Non-pigmented ciliary epithelial cell (primary cell): ENCODE results near the gene XYLT1.

Source experiments
- DNase-seq: peaks from one replicate; pipeline ENCODE4 v3.0.0-alpha.2; 2010; ENCODE audit warnings: low read depth

Gene XYLT1

DNA sequence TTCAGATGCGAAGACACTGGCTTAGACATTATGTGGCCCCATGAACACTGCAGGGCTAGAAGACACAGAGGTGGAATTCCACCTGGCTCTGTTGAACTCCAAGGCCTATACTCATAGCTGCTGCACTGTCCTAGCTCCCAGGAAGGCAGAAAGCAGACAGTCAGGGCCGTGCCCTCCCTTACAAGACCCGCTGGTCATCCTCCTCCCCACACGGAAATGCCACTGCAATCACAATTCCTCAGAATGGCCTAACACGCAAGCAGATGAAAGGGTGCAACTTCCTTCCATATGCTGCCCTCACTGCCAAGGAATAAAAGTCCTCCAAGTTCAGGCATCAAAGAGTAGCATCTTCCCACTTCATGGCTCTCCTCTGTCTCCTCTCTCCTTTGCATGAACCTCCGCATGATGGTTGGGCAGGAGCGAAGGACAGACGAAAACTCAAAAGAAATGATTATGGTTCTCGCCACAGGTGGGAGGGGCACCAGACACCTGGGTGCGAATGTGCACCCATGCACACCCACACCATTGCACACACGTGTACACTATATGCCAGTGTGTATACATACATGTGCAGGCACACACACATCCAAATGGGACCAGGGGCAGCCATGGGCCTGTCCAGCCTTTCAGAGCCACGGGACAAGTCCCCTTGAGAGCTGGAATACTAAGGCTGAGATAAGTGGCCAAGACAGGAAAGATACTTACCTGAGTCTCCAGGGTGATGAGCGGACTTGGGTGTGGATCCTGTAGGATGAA is 113.3 kb downstream of the XYLT1 start:
- DNase-seq = no peak

DNA sequence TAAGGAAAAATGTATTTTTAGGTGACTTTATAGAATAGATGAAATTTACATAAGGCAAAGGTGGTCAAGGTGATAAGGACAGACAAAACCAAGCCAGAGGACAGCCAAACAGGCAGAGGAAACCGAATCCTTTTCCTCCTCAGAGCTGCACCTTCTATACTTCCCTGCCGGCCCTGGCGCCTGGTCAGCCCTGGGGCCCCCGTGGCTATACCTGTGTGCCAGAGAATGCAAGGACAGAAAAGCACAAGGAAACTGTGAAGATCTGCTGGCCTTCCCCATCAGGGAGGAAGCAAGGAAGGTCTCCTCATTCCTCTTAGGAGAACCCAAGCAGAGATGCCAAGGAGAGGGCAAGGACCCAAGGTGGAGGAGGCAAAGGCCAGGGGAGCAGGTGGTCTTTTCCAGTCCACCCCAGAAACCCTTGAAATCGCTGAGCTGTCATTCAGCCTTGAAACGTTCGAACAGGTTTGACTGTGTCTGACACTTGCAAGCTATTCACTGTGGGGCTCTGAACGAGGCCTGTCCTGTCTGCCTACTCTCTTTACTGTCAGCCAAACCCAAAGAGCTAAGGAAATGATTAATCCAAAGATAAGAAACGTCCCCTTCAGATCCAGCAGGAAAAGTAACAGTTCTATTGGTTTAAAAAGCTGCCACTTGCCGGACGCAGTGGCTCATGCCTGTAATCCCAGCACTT is 114.4 kb downstream of the XYLT1 start:
- DNase-seq = no peak

DNA sequence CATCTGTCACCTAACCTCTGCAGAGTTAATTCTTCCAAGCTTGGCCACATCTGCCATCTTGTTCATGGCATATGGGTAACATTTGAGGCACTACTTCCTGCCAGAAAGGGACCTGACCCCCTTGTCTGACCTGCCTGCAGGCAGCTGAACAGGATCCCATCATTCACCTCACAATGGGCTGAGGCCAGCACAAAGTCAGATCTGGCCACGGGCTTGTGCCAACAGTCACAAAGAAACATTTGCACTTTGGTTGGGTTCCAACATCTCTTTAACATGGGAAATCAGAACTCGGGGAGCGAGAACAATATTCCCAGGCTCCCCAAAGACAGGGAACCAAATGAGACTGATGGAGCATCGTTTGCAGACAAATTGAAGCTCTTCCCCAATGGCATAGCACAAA is 116.1 kb downstream of the XYLT1 start:
- DNase-seq = no peak

DNA sequence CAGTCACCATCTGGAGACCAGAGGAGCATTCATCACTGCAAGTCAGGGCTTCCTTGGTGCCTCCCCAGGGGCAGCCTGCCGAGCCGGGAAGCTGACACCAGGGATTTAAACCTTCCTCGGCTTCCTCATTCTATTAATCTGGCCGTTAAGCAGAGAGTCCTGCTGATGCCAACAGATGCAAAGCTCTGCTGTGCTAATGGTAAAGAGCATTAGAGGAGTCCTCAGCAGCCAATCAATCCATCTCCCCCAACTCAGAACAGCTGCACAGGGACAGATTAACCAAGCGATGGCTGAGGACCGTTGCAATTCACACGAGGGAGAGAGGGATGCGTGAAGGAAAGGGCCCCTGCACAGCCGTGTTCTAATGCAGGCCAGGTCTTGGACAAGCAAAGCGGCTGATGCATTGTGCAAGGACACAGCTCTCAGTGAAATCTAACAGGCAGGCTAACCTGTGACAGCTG is 116.6 kb downstream of the XYLT1 start:
- DNase-seq = no peak

DNA sequence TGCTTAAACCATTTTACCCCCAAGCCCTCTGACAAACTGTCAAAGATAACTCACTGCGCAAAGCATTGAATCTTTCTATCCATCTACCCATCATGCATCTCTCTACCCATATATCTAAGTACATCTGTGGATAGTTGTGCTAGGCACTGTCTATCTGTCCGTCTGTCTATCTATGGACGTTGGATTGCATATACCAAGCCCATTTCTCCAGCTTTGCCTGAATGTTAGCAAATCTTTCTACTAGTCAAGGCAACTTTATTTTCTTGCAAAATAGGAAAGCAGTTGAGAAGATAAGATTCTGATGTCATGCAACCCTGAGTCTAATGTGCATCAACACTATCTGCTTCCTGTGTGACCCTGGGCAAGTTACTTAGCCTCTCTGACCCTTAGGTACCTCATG is 117.2 kb downstream of the XYLT1 start:
- DNase-seq = no peak

DNA sequence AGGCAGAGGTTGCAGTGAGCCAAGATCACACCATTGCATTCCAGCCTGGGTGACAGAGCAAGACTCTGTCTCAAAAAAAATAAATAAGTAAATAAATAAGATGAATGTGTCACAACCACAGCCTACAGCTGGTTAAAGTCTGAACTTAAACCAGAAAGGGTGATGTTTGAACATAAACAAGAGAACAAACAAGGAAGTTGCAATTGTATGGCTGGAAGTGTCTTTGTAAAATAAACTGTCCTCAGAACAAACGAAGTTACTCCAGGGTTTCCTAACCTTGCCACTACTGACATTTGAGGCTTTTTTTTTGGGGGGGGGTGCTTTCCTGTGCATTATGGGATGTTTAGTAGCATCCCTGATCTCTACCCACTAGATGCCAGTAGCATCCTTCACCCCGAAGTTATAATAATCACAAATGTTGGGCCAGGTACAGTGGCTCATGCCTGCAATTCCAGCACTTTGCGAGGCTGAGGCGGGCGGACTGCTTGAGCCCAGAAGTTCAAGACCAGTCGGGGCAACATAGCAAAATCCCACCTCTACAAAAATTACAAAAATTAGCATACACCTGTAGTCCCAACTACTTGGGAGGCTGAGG is 119.2 kb downstream of the XYLT1 start:
- DNase-seq = no peak

DNA sequence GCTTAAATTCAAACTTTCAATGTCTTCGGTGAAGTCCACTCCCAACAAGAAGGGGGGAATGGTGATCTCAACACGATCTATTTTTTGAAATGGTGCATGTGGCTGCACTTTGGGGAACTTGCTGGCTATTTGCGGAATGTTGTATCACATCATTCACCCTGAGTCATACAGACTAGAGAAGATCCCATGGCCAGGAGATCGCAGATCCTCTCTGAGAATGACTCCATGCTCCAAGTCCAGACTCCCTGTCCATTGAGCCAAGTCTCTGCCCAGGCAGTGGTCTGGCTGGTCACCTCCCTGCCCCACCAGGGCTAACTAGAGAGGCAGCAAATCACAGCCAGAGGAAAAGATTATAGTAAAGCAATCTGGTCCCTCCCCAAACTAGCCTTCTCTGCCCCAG is 120.6 kb downstream of the XYLT1 start:
- DNase-seq = no peak

DNA sequence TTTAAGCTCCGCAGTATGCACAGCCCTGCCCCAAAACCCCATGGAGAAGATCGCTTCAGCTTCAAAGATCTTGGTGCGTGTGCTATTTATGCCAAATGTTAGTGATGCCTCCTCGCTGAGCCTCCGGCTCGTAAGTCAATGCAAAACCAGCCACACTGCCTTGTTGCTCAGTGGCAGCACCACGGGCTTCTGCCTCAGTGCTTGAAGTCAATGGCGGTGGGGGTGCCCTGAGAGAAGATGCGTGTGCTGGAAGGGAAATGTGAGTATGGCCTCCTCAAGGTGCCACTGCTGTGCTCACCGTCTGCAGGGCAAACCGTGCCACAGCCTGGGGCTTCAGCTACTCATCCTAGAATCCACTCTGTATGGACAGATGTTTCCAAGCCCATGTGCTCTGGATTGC is 121.9 kb downstream of the XYLT1 start:
- DNase-seq = no peak

DNA sequence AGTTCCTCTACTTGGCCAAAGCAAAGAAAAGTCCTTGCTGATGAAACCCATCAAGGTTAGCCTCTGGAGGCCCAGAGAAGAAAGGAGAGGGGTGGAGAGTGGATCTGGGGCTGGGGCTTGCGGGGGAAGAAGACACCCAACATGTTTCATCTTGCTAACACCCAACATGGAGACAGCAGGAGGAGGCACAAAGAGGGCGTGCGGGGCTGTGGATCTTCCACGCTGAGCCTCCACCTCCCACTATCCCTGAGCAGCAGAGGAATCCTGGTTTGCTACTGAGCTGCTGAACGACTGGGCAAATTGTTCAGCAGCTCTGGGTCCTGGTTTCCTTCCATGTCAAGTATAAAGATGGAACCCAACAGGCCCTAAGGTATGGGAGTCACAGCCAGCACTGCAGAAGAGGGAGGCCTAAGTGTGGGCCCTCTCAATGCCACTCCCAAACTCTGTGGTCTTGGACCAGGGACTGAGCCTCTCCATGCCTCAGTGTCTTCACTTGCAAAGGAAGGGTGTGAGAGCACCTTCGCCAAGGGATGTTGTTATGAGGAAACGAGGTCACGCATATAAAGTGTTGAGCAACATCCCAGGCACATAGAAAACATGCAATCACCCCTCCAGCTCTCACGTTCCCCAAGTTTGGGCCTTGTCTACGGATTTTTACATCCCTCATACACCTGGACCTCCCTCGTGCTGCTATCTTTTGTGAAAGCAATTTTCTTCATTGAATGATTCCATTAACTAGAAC is 122.5 kb downstream of the XYLT1 start:
- DNase-seq = no peak

DNA sequence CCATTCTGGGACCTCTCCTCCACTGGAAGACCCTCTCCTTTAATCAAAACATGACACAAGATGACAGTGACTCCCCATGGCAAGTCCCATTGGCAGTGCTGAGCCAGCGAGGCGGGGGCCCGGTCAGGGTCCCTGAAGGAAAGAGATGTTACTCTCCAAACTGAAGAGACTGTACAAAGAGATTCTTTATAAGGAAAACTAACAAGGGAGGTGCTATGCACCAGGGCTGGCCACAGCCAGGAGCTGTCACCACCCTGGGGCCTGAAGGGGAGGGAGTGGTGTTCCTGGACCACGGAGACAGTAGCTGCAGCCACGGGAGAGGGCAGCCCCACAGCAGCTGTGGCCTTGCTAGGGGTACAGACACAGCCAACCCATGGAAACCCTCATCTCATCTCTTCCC is 123.1 kb downstream of the XYLT1 start:
- no peak for DNase-seq

DNA sequence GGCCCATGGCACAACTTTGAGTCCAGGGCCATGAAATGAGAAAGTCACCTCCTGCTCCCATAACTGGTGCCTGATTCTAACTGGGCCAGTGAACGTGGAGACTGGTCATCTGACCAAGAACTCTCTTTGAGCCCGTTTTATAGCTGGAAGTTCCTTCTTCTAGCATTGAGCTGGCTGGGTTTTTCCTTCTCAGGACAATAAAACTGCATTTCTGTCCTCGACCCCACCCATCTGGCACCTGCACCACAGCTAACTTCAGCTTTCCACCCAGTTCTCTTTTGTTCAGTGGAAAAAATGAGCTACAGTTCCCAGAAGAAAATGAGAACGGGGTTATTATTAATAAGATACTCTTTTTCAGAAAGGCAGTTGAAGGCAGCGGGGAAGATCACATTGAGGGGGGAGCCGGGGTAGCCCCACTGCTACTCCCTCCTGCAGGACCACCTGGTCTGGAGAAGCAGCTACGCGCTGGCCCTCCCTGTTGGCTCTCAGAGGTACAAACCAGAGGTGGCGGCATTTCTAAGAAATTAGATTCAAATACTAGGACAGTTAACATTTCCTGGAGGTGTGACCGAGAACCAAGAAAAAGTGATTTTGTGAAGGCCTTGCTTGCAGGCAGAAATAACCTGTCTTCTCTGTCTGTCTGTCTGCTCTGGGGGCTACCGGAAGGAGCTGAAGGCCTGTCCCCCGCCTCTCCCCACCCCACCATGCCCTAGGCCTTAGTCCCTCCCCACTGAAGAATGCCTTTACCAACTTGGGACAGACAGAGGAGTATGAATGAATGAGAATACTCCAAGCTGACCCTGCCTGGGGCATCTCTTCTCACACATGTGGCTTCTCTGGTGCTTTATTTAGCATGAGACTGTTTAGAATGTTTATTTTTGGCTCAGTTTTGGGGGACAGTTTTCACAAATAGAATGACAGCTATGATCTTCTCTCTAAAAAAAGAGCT is 123.9 kb downstream of the XYLT1 start:
- DNase-seq = no peak

DNA sequence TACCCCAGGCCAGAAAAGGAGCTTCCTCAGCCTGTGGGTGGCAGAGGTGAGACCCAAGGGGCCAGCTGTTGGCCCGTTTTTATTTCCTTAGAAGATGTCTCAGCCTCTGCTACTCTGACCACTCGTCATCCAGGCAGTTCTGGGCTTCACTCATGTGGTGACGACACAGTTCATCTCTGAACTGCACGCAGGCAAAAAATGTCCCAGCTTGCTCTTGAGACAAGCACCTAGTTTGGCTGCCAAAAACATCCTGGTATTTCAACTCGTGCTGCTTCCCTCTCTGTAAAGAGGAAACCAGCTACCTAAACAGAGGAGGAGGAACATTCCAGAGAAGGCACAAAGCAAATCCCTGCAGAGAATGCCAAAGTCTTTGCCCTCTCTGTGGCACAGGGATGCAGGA is 125.7 kb downstream of the XYLT1 start:
- no peak for DNase-seq

DNA sequence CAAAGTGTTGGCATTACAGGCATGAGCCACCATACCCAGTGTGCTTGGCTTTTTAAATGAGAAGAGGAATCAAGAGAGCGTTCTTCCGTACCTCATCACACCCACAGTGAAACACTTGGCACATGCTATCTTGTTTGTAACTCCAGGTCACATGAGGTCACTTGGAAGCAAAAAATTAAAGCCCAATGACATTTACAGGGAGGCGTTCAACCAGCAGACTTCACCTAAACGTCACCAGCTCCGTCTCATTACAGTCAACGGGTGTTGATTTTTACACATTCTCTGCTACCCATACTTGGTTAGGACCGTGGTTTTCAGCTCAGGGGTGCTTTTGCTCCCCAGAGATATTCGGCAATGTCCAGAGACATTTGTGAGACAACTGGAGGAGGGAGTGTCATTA is 127.0 kb downstream of the XYLT1 start:
- no peak for DNase-seq

DNA sequence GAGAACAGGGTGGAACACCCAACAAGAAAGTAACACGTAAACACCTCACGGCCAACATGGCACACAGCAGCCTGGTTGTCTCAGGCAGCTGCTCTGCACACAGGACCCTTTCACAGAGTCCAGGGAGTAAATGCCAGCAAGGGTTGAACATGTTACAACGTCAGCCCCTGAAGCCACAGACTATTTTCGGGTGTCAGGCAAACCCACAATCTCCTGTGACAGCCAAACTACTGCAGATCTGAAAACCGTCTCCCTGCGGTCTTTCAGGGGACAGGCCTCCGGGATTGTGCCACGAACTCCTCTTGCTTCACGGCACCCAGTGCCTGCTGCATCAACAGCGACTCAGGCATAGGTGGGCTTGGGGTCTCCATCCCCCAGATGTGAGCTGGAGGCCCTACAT is 127.7 kb downstream of the XYLT1 start:
- no peak for DNase-seq

DNA sequence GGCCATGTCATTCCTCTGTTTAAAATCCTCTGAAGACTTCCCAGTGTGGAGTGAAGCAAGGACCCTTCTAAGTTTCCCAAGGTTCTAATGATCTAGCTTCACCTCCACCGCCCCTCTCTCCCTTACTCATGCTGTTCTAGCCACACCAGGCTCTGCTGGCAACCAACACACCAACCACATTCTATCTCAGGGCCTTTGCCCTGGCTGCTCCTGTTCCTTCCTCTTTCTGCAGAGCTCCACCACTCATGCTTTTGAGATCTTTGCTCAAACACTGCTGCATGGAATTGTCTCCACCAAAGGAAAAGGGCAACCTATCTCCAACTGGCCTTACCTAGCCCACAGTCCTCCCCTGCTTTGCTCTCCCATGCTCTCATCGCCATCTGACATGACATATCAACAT is 128.7 kb downstream of the XYLT1 start:
- DNase-seq = no peak

DNA sequence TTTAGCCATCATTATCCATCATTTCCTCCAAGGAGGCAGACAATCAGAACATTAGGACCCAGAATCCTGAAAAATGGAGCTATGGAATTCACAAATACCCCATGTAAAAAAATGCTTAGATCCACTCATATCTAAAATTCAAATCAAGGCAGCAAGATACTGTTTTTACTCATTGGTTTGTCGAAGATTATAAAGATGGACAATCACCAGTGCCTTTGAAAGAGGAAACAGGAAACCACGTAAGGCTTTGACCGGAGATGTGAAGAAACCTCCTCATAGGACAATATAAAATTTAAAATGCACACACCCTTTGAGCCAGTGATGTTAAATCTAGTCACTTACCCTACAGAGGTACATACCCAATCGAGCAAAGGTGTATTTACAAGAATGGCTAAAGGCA is 130.0 kb downstream of the XYLT1 start:
- no peak for DNase-seq

DNA sequence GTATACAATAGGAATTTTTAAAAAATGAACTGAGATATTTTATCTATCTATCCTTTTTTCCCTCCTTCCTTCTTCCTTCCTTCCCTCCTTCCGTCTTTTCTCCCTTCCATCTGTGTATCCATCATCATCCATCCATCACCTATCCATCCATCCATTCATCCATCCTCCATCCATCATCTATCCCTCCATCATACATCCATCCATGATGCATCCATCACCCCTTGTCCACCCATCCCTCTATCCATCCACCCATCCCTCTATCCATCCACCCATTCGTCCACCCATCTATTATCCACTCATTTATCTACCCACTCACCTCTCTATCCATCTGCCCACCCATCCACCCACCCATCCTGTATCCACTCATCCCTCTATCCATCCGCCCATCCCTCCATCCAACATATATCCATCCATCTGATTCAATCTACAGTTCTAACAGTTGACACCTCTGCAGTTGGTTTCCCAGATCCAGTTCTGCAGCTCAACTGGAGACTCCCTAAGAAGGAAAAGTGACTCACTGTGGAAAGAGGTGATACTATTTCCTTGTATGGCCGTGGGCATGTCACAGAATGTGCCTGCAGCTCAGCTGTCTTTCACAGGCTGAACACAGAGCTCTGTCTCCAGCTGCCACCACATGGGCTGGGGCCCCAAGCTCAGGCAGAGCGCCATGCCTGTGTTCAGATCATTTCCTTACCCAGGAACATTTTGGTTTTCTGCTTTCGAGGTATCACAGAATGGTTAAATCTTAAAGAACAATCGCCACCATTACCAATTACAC is 130.8 kb downstream of the XYLT1 start:
- no peak for DNase-seq

DNA sequence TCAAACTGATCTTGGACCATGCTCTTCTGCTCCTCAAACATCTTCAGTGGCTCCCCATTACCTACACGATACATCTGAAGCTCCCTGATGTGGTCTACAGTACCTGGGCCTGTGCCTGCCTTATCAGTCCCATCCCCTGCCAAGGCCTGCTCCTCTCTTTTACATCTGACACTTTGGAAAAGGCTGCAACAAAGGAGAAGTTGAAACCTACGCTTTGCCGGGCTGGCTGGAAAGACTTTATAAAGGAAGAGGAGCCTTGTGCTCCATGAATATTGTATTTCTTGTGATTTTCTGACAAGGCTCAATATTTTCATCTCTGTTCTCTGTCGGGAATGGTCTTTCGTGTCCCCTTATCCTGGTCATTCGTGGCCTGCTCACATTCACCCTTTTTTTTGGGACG is 132.5 kb downstream of the XYLT1 start:
- DNase-seq = no peak

DNA sequence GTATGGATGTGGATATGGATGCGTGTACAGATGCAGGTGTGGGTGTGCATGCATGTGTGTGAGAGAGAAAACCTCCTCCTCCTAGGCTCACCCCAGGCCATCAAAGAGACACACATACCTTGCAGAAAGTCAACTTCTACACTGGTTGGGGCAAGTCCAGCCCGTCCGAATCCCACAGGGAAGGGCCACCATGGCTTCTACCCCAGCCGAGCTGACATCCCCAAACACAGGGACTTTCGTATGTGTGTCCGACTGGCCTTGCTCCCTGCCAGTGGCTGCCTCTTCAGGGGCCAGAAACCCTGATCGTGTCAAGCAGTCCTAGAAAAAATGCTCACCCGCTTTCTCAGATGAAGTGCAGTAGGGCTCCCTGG is 134.2 kb downstream of the XYLT1 start:
- DNase-seq = no peak

DNA sequence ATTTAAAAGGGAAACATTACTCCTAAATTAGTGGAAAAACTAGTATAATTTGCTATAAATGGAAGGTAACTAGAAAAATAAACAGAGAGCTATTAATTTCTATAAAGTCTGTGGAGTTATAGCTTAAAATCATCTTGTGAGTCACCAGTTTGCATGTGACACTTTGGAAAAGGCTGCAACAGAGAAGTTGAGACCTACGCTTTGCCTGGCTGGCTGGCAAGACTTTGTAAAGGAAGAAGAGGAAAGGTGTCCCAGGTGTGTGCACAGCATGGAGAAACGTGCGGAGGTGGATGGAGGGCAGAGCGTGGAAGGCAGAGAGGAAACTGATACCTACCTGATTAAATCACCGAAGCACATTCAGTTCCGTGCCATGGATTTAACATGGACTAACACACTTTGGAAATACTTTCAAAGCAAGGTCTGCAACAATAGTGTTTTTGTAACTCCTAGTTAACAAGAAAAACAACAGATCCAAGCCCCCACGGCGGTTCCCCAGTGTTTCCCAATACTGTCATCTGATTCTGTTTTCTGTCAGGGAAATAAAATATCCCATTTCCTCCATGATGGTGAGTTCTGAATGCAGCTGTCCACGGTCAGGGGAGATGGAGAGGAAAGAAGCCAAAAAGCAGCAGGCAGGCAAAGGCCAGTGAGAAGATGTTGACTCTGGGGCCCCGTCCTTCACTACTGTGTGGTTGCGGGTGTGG is 134.8 kb downstream of the XYLT1 start:
- DNase-seq = no peak
